Measurements from ENCODE around the gene CERS6. TPM values are rescaled to one million over a fixed set of nuclear protein-coding genes. Genes with fewer than 3 reads are reported as not detected.

Gene CERS6
- total and polyA plus RNA-seq, 3 experiments from 2014 or later = 3.6 to 7.8 (median 7.7) TPM

GRCh38 chr2:168601741-168602140, 145.7 kb downstream of the CERS6 start:
- Mint-ChIP-seq H3K27ac (peak overlapping the region in 1 of 8 donors; percentile 61), H3K4me1 (no peaks in the 10 kb centered on the region), H3K4me3 (no peak overlapping the region), H3K36me3 (peaks cover 4 to 43% (median 6%) of the 10 kb centered on the region in 3 donors), H3K27me3 (no peaks in the 10 kb centered on the region), H3K9me3 (peaks cover 9 to 24% (median 14%) of the 10 kb centered on the region in 5 donors)
- Histone ChIP-seq H3K4me3 (ENCODE audit: low read length) (no peak overlapping the region), H3K4me1 (ENCODE audit: insufficient read depth, low read length) (no peaks in the 10 kb centered on the region), H3K27me3 (ENCODE audit: insufficient read depth, low read length, poor library complexity, severe bottlenecking) (no peaks in the 10 kb centered on the region), H3K9me3 (ENCODE audit: low read length) (peaks cover 6% of the 10 kb centered on the region), H3K36me3 (ENCODE audit: insufficient read depth, low read length) (no peaks in the 10 kb centered on the region), H3K27ac (ENCODE audit: low read depth, low read length) (no peak overlapping the region)
- CTCF ChIA-PET = no interaction called here
- POLR2A ChIA-PET = no interaction called here
- DNase-seq = no peak

DNA sequence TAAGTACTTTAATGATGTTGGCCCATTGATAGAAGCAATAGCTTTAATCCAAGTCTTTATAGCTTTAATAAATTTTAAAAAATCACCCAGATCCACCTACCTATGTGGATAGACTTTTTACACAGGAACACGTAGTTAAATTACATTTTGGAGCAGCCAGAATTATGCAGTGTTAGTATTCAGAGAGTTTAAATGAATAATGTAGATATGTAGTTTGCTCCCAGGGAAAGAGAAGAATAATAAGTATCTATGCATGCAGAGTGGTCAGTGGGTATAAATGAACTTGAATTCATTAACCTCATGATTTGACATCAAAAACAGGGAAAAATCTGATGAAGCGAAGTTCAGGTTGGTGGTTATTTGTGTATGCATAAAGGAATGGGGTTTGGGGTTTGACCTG, 146.3 kb downstream of the CERS6 start:
- Mint-ChIP-seq H3K36me3 (peaks cover 4 to 45% (median 6%) of the 10 kb centered on the region in 3 donors), H3K4me1 (no peaks in the 10 kb centered on the region), H3K4me3 (no peak overlapping the region), H3K9me3 (peaks cover 9 to 24% (median 15%) of the 10 kb centered on the region in 5 donors), H3K27me3 (no peaks in the 10 kb centered on the region), H3K27ac (no peak overlapping the region)
- DNase-seq = no peak
- ChIA-PET CTCF (no interaction called here), POLR2A (no interaction called here)
- Histone ChIP-seq H3K4me1 (ENCODE audit: insufficient read depth, low read length) (no peaks in the 10 kb centered on the region), H3K9me3 (ENCODE audit: low read length) (peaks cover 6% of the 10 kb centered on the region), H3K27ac (ENCODE audit: low read depth, low read length) (no peak overlapping the region), H3K27me3 (ENCODE audit: insufficient read depth, low read length, poor library complexity, severe bottlenecking) (no peaks in the 10 kb centered on the region), H3K36me3 (ENCODE audit: insufficient read depth, low read length) (no peaks in the 10 kb centered on the region), H3K4me3 (ENCODE audit: low read length) (no peak overlapping the region)

- ChIA-PET POLR2A (no interaction called here), CTCF (no interaction called here)
- peaks cover 4 to 45% (median 6%) of the 10 kb centered on the region in 3 donors for H3K36me3 Mint-ChIP-seq
- H3K27me3 Mint-ChIP-seq = no peaks in the 10 kb centered on the region
- H3K27ac ChIP-seq (ENCODE audit: low read depth, low read length) = no peak overlapping the region
- no peak overlapping the region for H3K4me3 ChIP-seq (ENCODE audit: low read length)
- peaks cover 9 to 24% (median 15%) of the 10 kb centered on the region in 5 donors for H3K9me3 Mint-ChIP-seq
- peaks cover 6% of the 10 kb centered on the region for H3K9me3 ChIP-seq (ENCODE audit: low read length)
- H3K4me1 ChIP-seq (ENCODE audit: insufficient read depth, low read length) = no peaks in the 10 kb centered on the region
- H3K36me3 ChIP-seq (ENCODE audit: insufficient read depth, low read length) = no peaks in the 10 kb centered on the region
- no peaks in the 10 kb centered on the region for H3K27me3 ChIP-seq (ENCODE audit: insufficient read depth, low read length, poor library complexity, severe bottlenecking)
- no peaks in the 10 kb centered on the region for H3K4me1 Mint-ChIP-seq
- DNase-seq = no peak
- no peak overlapping the region for H3K4me3 Mint-ChIP-seq
- H3K27ac Mint-ChIP-seq = no peak overlapping the region
Measured at GRCh38 chr2:168602846-168603401, 146.9 kb downstream of the CERS6 start.

GRCh38 chr2:168603439-168603961, 147.4 kb downstream of the CERS6 start:
- Histone ChIP-seq H3K27ac (ENCODE audit: low read depth, low read length) (no peak overlapping the region), H3K9me3 (ENCODE audit: low read length) (peaks cover 6% of the 10 kb centered on the region), H3K4me3 (ENCODE audit: low read length) (no peak overlapping the region), H3K36me3 (ENCODE audit: insufficient read depth, low read length) (no peaks in the 10 kb centered on the region), H3K4me1 (ENCODE audit: insufficient read depth, low read length) (no peaks in the 10 kb centered on the region), H3K27me3 (ENCODE audit: insufficient read depth, low read length, poor library complexity, severe bottlenecking) (no peaks in the 10 kb centered on the region)
- Mint-ChIP-seq H3K36me3 (peaks cover 4 to 45% (median 6%) of the 10 kb centered on the region in 3 donors), H3K9me3 (peaks cover 9 to 24% (median 15%) of the 10 kb centered on the region in 5 donors), H3K27me3 (no peaks in the 10 kb centered on the region), H3K4me1 (no peaks in the 10 kb centered on the region), H3K4me3 (no peak overlapping the region), H3K27ac (peak overlapping the region in 1 of 8 donors; percentile 29)
- POLR2A ChIA-PET = no interaction called here
- DNase-seq = no peak
- CTCF ChIA-PET = no interaction called here

DNA sequence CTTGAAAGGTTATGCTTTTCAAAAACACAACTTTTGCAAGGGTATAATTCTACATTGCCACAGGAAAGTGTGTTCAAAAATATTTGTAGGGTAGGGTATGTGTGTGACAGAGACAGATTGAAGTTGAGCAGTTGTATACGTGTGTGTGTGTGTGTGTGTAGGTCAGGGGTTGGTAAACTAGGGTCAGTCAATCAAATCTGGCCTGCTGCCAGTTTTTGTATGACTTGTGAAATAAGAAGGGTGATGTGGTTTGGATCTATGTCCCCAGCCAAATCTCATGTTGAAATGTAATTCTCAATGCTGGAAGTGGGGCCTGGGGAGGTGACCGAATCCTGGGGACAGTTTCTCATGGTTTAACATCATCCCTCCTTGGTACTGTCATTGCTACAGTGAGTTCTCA, 148.2 kb downstream of the CERS6 start:
- Histone ChIP-seq H3K4me3 (ENCODE audit: low read length) (no peak overlapping the region), H3K27me3 (ENCODE audit: insufficient read depth, low read length, poor library complexity, severe bottlenecking) (no peaks in the 10 kb centered on the region), H3K9me3 (ENCODE audit: low read length) (peaks cover 6% of the 10 kb centered on the region), H3K36me3 (ENCODE audit: insufficient read depth, low read length) (no peaks in the 10 kb centered on the region), H3K27ac (ENCODE audit: low read depth, low read length) (no peak overlapping the region), H3K4me1 (ENCODE audit: insufficient read depth, low read length) (no peaks in the 10 kb centered on the region)
- ChIA-PET POLR2A (no interaction called here), CTCF (no interaction called here)
- no peak for DNase-seq
- no peak overlapping the region for H3K4me3 Mint-ChIP-seq
- peak overlapping the region in 2 of 8 donors; percentile 15 to 29 for H3K27ac Mint-ChIP-seq
- peaks cover 4 to 49% (median 6%) of the 10 kb centered on the region in 3 donors for H3K36me3 Mint-ChIP-seq
- peaks cover 9 to 24% (median 15%) of the 10 kb centered on the region in 5 donors for H3K9me3 Mint-ChIP-seq
- H3K27me3 Mint-ChIP-seq = no peaks in the 10 kb centered on the region
- H3K4me1 Mint-ChIP-seq = no peaks in the 10 kb centered on the region

GRCh38 chr2:168607992-168608391, 151.9 kb downstream of the CERS6 start:
- Histone ChIP-seq H3K9me3 (ENCODE audit: low read length) (peaks cover 6% of the 10 kb centered on the region), H3K4me3 (ENCODE audit: low read length) (no peak overlapping the region), H3K4me1 (ENCODE audit: insufficient read depth, low read length) (peaks cover 16% of the 10 kb centered on the region), H3K27ac (ENCODE audit: low read depth, low read length) (no peak overlapping the region), H3K27me3 (ENCODE audit: insufficient read depth, low read length, poor library complexity, severe bottlenecking) (no peaks in the 10 kb centered on the region), H3K36me3 (ENCODE audit: insufficient read depth, low read length) (no peaks in the 10 kb centered on the region)
- Mint-ChIP-seq H3K4me3 (no peak overlapping the region), H3K9me3 (peaks cover 9 to 24% (median 15%) of the 10 kb centered on the region in 5 donors), H3K27me3 (no peaks in the 10 kb centered on the region), H3K4me1 (peaks cover 0 to 7% (median 4%) of the 10 kb centered on the region in 3 donors), H3K27ac (no peak overlapping the region), H3K36me3 (peaks cover 4 to 51% (median 12%) of the 10 kb centered on the region in 3 donors)
- ChIA-PET CTCF (no interaction called here), POLR2A (no interaction called here)
- no peak for DNase-seq

- peaks cover 0 to 7% (median 4%) of the 10 kb centered on the region in 3 donors for H3K4me1 Mint-ChIP-seq
- H3K9me3 Mint-ChIP-seq = peaks cover 9 to 22% (median 14%) of the 10 kb centered on the region in 5 donors
- peak overlapping the region in 1 of 8 donors; percentile 72 for H3K27ac Mint-ChIP-seq
- Histone ChIP-seq H3K4me3 (ENCODE audit: low read length) (no peak overlapping the region), H3K27ac (ENCODE audit: low read depth, low read length) (no peak overlapping the region), H3K36me3 (ENCODE audit: insufficient read depth, low read length) (no peaks in the 10 kb centered on the region), H3K27me3 (ENCODE audit: insufficient read depth, low read length, poor library complexity, severe bottlenecking) (no peaks in the 10 kb centered on the region), H3K9me3 (ENCODE audit: low read length) (peaks cover 6% of the 10 kb centered on the region), H3K4me1 (ENCODE audit: insufficient read depth, low read length) (peaks cover 16% of the 10 kb centered on the region)
- DNase-seq = no peak
- H3K27me3 Mint-ChIP-seq = no peaks in the 10 kb centered on the region
- ChIA-PET POLR2A (no interaction called here), CTCF (no interaction called here)
- peaks cover 4 to 48% (median 13%) of the 10 kb centered on the region in 3 donors for H3K36me3 Mint-ChIP-seq
- H3K4me3 Mint-ChIP-seq = no peak overlapping the region
Measured at GRCh38 chr2:168608796-168609195, 152.7 kb downstream of the CERS6 start.

- Mint-ChIP-seq H3K9me3 (peaks cover 0 to 8% (median 3%) of the 10 kb centered on the region in 5 donors), H3K4me1 (peaks cover 0 to 7% (median 4%) of the 10 kb centered on the region in 3 donors), H3K36me3 (peaks cover 0 to 33% (median 14%) of the 10 kb centered on the region in 3 donors), H3K4me3 (no peak overlapping the region), H3K27ac (no peak overlapping the region), H3K27me3 (peaks cover 0 to 7% of the 10 kb centered on the region in 2 donors)
- ChIA-PET POLR2A (no interaction called here), CTCF (no interaction called here)
- Histone ChIP-seq H3K4me1 (ENCODE audit: insufficient read depth, low read length) (peaks cover 16% of the 10 kb centered on the region), H3K36me3 (ENCODE audit: insufficient read depth, low read length) (no peaks in the 10 kb centered on the region), H3K9me3 (ENCODE audit: low read length) (no peaks in the 10 kb centered on the region), H3K4me3 (ENCODE audit: low read length) (no peak overlapping the region), H3K27me3 (ENCODE audit: insufficient read depth, low read length, poor library complexity, severe bottlenecking) (no peaks in the 10 kb centered on the region), H3K27ac (ENCODE audit: low read depth, low read length) (no peak overlapping the region)
- DNase-seq = no peak
Measured at GRCh38 chr2:168611091-168611490, 155.0 kb downstream of the CERS6 start.
